ENCODE measurements around the gene SAP25. TPM values are rescaled to one million over a fixed set of nuclear protein-coding genes. Genes with fewer than 3 reads are reported as not detected.
A peak's percentile ranks its signal among the peaks of the same experiment; 100 is the strongest.

Gene SAP25
- total RNA-seq, 1 donor from 2014 or later = 1.9 TPM

GRCh38 chr7:100609958-100610357, 36.3 kb upstream of the SAP25 start:
- Mint-ChIP-seq H3K27ac (ENCODE audit: unreplicated experiment) (no peak overlapping the region), H3K4me3 (ENCODE audit: unreplicated experiment) (no peak overlapping the region), H3K9me3 (ENCODE audit: unreplicated experiment) (no peaks in the 10 kb centered on the region), H3K27me3 (ENCODE audit: low read depth, unreplicated experiment) (peaks cover 5% of the 10 kb centered on the region), H3K36me3 (ENCODE audit: low read depth, unreplicated experiment) (peaks cover 6% of the 10 kb centered on the region), H3K4me1 (ENCODE audit: low read depth, unreplicated experiment) (no peaks in the 10 kb centered on the region)
- Histone ChIP-seq H3K36me3 (ENCODE audit: insufficient read depth, low read length) (peaks cover 4% of the 10 kb centered on the region), H3K79me2 (ENCODE audit: insufficient read depth, low read length) (peaks cover 5% of the 10 kb centered on the region), H3K27me3 (ENCODE audit: insufficient read depth, low read length) (no peaks in the 10 kb centered on the region), H3K4me3 (ENCODE audit: insufficient read depth, low read depth, low read length) (no peak overlapping the region), H3K9ac (ENCODE audit: low read length) (no peak overlapping the region), H3K9me3 (ENCODE audit: insufficient read depth, low read depth, low read length) (no peaks in the 10 kb centered on the region), H3K27ac (ENCODE audit: low read depth, low read length) (no peak overlapping the region), H2AFZ (ENCODE audit: low read depth, low read length) (no peak overlapping the region), H3K4me2 (ENCODE audit: low read length) (no peak overlapping the region), H3K4me1 (ENCODE audit: insufficient read depth, low read length) (peaks cover 23% of the 10 kb centered on the region), H4K20me1 (ENCODE audit: insufficient read depth, low read length) (peaks cover 14% of the 10 kb centered on the region)
- DNase-seq (ENCODE audit: low read depth) (no peak), FAIRE-seq (no peak)
- no peak for TF ChIP-seq CTCF (IDR thresholded peaks at IDR 0.05; ENCODE audit: insufficient read depth, low read depth, low read length)
- TF ChIP-seq EZH2 (IDR thresholded peaks at IDR 0.05; ENCODE audit: insufficient read depth, low read length) = no peak

GRCh38 chr7:100607111-100607510, 33.4 kb upstream of the SAP25 start:
- H3K79me2 ChIP-seq (ENCODE audit: insufficient read depth, low read length) = peaks cover 6% of the 10 kb centered on the region
- no peak overlapping the region for H3K27ac ChIP-seq (ENCODE audit: low read depth, low read length)
- H4K20me1 ChIP-seq (ENCODE audit: insufficient read depth, low read length) = peaks cover 9% of the 10 kb centered on the region
- peaks cover 4% of the 10 kb centered on the region for H3K36me3 ChIP-seq (ENCODE audit: insufficient read depth, low read length)
- no peak overlapping the region for H3K4me2 ChIP-seq (ENCODE audit: low read length)
- no peak for TF ChIP-seq EZH2 (IDR thresholded peaks at IDR 0.05; ENCODE audit: insufficient read depth, low read length)
- H3K4me1 ChIP-seq (ENCODE audit: insufficient read depth, low read length) = peaks cover 33% of the 10 kb centered on the region
- peak overlapping the region; percentile 57 for H3K4me3 Mint-ChIP-seq (ENCODE audit: unreplicated experiment)
- peaks cover 4% of the 10 kb centered on the region for H3K4me1 Mint-ChIP-seq (ENCODE audit: low read depth, unreplicated experiment)
- H3K27me3 ChIP-seq (ENCODE audit: insufficient read depth, low read length) = no peaks in the 10 kb centered on the region
- no peak overlapping the region for H2AFZ ChIP-seq (ENCODE audit: low read depth, low read length)
- no peaks in the 10 kb centered on the region for H3K9me3 Mint-ChIP-seq (ENCODE audit: unreplicated experiment)
- peaks cover 5% of the 10 kb centered on the region for H3K27me3 Mint-ChIP-seq (ENCODE audit: low read depth, unreplicated experiment)
- peaks cover 6% of the 10 kb centered on the region for H3K36me3 Mint-ChIP-seq (ENCODE audit: low read depth, unreplicated experiment)
- no peak overlapping the region for H3K9ac ChIP-seq (ENCODE audit: low read length)
- no peaks in the 10 kb centered on the region for H3K9me3 ChIP-seq (ENCODE audit: insufficient read depth, low read depth, low read length)
- H3K4me3 ChIP-seq (ENCODE audit: insufficient read depth, low read depth, low read length) = no peak overlapping the region
- FAIRE-seq (no peak), DNase-seq (ENCODE audit: low read depth) (no peak)
- no peak overlapping the region for H3K27ac Mint-ChIP-seq (ENCODE audit: unreplicated experiment)

- H3K4me3 Mint-ChIP-seq (ENCODE audit: unreplicated experiment) = peak overlapping the region; percentile 86
- H3K27ac ChIP-seq (ENCODE audit: low read depth, low read length) = no peak overlapping the region
- H3K9me3 Mint-ChIP-seq (ENCODE audit: unreplicated experiment) = no peaks in the 10 kb centered on the region
- H4K20me1 ChIP-seq (ENCODE audit: insufficient read depth, low read length) = peaks cover 9% of the 10 kb centered on the region
- H3K79me2 ChIP-seq (ENCODE audit: insufficient read depth, low read length) = peaks cover 6% of the 10 kb centered on the region
- no peaks in the 10 kb centered on the region for H3K9me3 ChIP-seq (ENCODE audit: insufficient read depth, low read depth, low read length)
- H3K4me2 ChIP-seq (ENCODE audit: low read length) = peak overlapping the region; percentile 15
- H3K4me1 Mint-ChIP-seq (ENCODE audit: low read depth, unreplicated experiment) = peaks cover 4% of the 10 kb centered on the region
- no peaks in the 10 kb centered on the region for H3K27me3 ChIP-seq (ENCODE audit: insufficient read depth, low read length)
- no peak overlapping the region for H2AFZ ChIP-seq (ENCODE audit: low read depth, low read length)
- peaks cover 7% of the 10 kb centered on the region for H3K27me3 Mint-ChIP-seq (ENCODE audit: low read depth, unreplicated experiment)
- no peak for DNase-seq (ENCODE audit: low read depth)
- H3K36me3 Mint-ChIP-seq (ENCODE audit: low read depth, unreplicated experiment) = peaks cover 6% of the 10 kb centered on the region
- no peak for FAIRE-seq
- H3K9ac ChIP-seq (ENCODE audit: low read length) = no peak overlapping the region
- no peak for TF ChIP-seq EZH2 (IDR thresholded peaks at IDR 0.05; ENCODE audit: insufficient read depth, low read length)
- TF ChIP-seq CTCF (IDR thresholded peaks at IDR 0.05; ENCODE audit: insufficient read depth, low read depth, low read length) = no peak
- peaks cover 36% of the 10 kb centered on the region for H3K4me1 ChIP-seq (ENCODE audit: insufficient read depth, low read length)
- H3K4me3 ChIP-seq (ENCODE audit: insufficient read depth, low read depth, low read length) = no peak overlapping the region
- no peak overlapping the region for H3K27ac Mint-ChIP-seq (ENCODE audit: unreplicated experiment)
- peaks cover 4% of the 10 kb centered on the region for H3K36me3 ChIP-seq (ENCODE audit: insufficient read depth, low read length)
These were observed 32.6 kb upstream of the SAP25 start for GRCh38 chr7:100606313-100606712.

Measured in astrocyte (in vitro differentiated cells and primary cell).